C4-2B (cell line): ENCODE data around the gene CTDP1.

Source experiments
- H3K27ac ChIP-seq: fragments of 450-650 bp; 2 replicates; pipeline ENCODE4 v1.5.1; 2017
- ZFX ChIP-seq: fragments of 450-650 bp; IDR thresholded peaks from 2 replicates; pipeline ENCODE4 v1.6.1; 2017
- TF ChIP-seq, protein P1 (sequence below): fragments of 450-650 bp; conservative IDR thresholded peaks from 2 replicates; pipeline ENCODE4 v1.5.1; 2017; ENCODE audit warnings: mild to moderate bottlenecking

The CTDP1 gene

DNA sequence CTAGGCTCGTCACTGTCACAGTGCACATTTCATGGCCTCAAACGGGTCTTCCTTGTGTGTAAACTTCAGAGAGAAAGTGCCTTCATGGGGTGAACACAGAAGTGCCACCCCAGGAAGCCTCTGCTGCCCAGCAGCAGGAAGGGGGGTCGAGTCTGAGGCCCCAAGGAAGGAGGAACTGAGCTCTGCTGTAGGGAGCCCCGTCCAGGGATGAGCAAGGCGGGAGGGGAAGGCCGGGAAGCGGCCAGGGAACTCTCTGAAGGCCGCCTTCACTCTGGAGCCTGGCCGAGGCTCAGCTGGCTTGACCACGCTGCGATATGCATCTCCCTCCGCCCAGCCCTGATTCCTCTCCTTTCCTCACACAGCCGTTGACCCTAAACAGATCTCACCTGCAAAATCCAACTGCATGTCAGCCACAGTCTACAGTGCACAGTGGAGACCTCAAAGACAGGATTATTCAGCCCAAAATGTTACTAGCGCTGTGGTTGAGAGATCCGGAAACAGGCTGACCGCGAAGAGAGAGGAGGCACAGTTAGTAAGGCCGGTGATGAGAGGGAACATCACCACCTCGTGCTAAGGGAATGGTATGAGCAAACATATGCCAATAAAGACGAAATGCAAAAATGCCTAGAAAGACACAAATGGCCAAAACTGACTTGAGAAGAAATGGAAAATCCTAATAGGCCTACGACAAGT is 34.2 kb upstream of the CTDP1 start:
- TF ChIP-seq, protein P1, sequence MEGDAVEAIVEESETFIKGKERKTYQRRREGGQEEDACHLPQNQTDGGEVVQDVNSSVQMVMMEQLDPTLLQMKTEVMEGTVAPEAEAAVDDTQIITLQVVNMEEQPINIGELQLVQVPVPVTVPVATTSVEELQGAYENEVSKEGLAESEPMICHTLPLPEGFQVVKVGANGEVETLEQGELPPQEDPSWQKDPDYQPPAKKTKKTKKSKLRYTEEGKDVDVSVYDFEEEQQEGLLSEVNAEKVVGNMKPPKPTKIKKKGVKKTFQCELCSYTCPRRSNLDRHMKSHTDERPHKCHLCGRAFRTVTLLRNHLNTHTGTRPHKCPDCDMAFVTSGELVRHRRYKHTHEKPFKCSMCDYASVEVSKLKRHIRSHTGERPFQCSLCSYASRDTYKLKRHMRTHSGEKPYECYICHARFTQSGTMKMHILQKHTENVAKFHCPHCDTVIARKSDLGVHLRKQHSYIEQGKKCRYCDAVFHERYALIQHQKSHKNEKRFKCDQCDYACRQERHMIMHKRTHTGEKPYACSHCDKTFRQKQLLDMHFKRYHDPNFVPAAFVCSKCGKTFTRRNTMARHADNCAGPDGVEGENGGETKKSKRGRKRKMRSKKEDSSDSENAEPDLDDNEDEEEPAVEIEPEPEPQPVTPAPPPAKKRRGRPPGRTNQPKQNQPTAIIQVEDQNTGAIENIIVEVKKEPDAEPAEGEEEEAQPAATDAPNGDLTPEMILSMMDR: no peak
- TF ChIP-seq ZFX: no peak
- H3K27ac ChIP-seq: no peak overlapping the region

DNA sequence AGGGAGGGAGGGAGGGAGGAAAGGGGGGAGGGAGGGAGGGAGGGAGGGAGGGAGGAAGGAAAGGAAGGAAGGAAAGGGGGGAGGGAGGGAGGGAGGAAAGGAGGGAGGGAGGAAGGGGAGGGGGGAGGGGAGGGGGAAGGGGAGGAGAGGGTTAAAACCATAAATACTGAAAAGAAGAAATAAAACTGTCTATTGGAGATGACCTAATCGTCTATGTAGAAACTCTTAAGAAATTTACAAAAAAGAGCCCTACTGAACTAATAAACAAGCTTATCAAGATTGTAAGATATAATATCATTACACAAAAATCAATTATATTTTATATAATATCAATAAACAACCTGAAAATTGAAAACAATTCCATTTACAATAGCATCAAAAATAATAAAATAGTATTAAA is 32.3 kb upstream of the CTDP1 start:
- H3K27ac ChIP-seq: no peak overlapping the region
- TF ChIP-seq, protein P1: no peak
- no peak for TF ChIP-seq ZFX

- H3K27ac ChIP-seq: no peak overlapping the region
- no peak for TF ChIP-seq ZFX
- TF ChIP-seq, protein P1: no peak
These were observed 28.6 kb upstream of the CTDP1 start for GRCh38 chr18:79650959-79651358.

DNA sequence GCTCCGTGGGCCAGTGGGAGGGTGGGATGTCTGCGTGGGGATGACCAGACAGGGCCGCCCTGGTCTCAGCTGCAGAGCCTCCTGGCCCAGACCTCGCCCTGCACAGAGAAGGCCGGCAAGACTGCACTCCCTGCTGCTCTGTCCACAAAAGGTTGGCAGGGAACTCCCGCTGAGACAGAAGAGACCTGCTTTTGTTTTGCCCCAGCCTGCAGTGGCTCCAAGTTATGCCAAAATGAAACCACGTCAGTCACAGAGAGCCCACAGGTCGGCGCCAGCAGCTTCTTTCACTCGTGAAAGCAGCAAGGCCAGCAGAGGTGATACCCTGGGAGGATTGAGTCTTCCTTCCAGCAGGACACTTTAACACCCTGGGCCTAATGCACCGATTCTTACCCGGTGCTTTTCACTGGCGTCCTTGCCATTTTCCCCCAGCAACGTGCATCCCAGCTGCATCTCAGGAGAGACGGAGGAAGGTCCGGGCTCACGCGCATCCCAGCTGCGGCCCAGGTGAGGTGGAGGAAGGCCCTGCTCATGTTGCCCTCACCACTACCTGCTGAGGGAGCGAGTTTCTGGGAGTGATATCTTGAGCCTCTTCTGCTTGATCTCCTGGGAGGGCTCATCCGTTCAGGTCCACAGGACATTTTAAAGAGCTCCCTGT is 22.1 kb upstream of the CTDP1 start:
- TF ChIP-seq ZFX: no peak
- TF ChIP-seq, protein P1: peak; percentile 31
- H3K27ac ChIP-seq: peak overlapping the region; percentile 6; the same call in 1 of the 2 replicates

DNA sequence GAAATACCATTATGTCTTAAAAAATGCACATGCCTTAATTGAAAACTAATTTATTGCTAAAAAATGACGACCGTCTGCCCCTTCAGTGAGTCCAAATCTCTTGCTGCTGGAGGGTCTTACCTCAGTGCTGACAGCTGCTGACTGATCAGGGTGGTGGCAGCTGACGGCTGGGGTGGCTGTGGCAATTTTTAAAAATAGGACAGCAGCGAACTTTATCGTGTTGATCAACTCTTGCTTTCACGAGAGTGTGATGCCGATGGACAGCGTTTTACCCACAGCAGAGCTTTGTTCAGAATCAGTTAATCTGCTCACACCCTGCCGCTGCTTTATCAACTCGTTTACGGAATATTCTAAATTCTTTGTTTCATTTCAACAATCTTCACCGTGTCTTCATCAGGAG is 21.2 kb upstream of the CTDP1 start:
- TF ChIP-seq, protein P1: no peak
- TF ChIP-seq ZFX: no peak
- H3K27ac ChIP-seq: no peak overlapping the region

DNA sequence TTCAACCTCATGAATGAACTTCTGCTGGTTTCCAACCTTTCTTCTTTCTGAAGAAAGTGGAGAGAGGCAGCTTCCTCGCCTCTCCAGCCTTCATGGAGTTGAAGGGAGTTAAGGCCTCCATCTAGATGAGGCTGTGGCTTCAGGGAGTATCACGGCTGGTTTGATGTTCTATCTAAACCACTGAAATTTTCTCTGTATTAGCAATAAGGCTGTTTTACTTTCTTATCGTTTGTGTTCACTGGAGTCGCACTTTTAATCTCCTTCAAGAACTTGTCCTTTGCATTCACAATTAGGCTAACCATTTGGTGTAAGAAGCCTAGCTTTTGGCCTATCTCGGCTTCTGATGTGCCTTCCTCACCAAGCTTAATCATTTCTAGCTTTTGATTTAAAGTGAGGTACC is 19.9 kb upstream of the CTDP1 start:
- no peak for TF ChIP-seq ZFX
- TF ChIP-seq, protein P1: no peak
- no peak overlapping the region for H3K27ac ChIP-seq

DNA sequence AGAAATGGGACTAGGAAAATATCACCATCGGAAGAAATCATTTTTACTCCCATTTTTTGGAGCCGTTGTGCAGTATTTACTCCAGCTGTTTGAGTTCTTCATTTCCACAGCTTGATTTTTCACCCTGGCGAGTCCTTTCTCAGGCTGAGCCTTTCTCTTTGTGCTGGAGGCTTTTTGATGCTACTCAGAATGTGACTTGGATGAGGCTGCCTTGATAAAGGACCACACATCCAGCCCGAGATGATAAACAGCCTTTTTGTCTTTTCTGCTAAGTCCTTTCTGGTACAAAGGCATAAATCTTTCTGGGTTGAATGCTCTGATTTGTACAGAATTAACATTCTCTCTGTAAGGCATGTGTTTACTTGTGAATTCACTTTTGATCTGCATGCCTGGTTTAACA is 17.6 kb upstream of the CTDP1 start:
- TF ChIP-seq, protein P1: no peak
- TF ChIP-seq ZFX: no peak
- no peak overlapping the region for H3K27ac ChIP-seq
